GM18909 (cell line): ENCODE results near the gene ADCY3.
"Not testable (repeated sequence)": the region's sequence is repeated elsewhere in the genome, so short reads cannot be mapped to it uniquely, and the experiment has no call there.

Experiments
- ATAC-seq: cut with Tn5 transposase; IDR thresholded peaks from one replicate; pipeline ENCODE4 v1.9.1; 2021; ENCODE audit warnings: mild to moderate bottlenecking; ENCODE audit not compliant: unreplicated experiment, poor library complexity

Gene ADCY3

GRCh38 chr2:24853996-24854395 is 66.0 kb downstream of the ADCY3 start:
- no peak for ATAC-seq

DNA sequence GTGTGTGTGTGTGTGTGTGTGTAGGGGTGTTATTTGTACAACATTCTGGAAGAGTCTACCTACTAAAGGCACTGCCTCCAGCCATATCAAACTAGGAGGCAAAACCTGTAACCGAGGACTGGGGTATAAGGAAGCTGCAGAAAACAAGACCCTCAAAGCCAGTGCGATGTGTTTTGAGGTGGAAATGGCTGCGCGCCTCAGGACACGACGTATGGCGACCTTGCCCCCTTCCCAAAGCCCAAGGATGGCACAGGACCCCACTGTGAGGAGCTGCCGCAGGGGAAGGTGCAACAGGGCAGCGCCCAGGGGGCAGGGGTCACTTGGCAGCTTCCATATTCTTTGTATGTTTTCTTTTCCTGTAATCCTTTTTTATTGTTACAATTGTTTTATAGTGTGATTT is 67.0 kb downstream of the ADCY3 start:
- no peak for ATAC-seq

GRCh38 chr2:24852431-24853020 is 67.5 kb downstream of the ADCY3 start:
- no peak for ATAC-seq

GRCh38 chr2:24852026-24852425 is 68.0 kb downstream of the ADCY3 start:
- ATAC-seq: no peak

GRCh38 chr2:24850944-24851343 is 69.1 kb downstream of the ADCY3 start:
- ATAC-seq: no peak

DNA sequence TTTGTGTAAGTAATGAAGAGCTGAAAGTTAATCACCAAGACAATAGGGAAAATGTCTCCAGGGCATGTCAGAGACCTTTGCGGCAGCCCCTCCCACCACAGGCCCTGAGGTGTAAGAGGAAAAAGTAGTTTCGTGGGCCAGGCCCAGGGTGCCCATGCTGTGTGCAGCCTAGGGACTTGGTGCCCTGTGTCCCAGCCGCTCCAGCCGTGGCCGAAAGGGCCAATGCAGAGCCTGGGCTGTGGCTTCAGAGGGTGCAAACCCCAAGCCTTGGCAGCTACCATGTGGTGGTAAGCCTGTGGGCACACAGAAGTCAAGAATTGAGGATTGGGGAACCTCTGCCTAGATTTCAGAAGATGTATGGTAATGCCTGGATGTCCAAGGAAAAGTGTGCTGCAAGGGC is 74.3 kb downstream of the ADCY3 start:
- ATAC-seq: no peak

DNA sequence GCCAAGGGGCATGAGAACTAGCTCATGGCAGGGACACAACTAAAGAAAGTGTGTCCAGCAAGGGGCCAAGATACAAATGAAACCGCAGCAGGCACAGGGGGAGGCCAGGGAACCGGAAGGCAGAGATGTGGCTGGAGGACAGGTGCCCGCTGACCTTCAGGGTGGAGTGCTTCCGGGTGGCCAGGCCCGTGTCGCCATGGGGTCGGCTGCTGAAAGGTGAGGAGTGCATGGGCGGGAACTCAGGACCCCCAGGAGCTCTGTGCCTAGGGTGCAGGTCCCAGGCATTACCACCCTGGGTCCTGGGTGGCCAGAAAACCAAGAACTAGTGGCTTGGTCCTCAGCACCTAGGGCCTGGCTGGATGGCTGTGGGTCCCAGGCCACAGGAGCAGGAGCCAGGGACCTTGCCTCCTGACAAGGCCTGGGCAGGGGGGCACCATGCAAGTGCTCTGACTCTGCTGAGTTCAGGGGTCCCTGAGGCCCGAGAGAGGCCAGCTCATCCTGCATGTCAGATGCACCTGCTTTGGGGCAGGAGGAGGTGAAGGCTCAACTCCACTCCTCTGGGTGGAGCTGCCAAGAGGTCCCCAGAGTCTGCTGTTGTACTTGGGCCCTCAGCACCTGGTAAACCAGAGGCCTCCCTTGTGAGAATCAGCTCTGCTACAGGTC is 75.9 kb downstream of the ADCY3 start:
- no peak for ATAC-seq

DNA sequence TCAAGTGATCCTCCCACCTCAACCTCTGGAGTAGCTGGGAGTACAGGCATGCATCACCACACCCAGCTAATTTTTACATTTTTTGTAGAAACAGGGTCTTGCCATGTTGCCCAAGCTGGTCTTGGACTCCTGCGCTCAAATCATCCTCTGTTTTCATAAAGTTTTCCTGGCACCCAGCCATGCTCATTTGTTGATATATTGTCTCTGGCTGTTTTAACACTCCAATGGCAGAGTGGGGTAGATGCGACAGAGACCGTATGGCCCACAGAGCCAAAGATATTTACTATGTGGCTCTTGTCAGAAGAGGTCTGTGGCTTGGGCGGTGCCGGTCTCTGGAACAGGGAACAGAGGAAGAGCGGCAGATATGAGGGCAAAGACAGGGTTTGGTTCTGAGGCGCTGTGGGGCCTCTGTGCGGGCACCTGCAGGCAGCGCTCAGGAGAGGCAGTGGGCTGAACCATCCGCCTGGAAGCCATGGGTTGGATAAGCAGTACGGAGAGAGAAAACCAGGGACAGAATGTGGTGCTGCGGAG is 76.6 kb downstream of the ADCY3 start:
- ATAC-seq: no peak

- no peak for ATAC-seq
Measured at GRCh38 chr2:24842081-24843050, 77.7 kb downstream of the ADCY3 start.

DNA sequence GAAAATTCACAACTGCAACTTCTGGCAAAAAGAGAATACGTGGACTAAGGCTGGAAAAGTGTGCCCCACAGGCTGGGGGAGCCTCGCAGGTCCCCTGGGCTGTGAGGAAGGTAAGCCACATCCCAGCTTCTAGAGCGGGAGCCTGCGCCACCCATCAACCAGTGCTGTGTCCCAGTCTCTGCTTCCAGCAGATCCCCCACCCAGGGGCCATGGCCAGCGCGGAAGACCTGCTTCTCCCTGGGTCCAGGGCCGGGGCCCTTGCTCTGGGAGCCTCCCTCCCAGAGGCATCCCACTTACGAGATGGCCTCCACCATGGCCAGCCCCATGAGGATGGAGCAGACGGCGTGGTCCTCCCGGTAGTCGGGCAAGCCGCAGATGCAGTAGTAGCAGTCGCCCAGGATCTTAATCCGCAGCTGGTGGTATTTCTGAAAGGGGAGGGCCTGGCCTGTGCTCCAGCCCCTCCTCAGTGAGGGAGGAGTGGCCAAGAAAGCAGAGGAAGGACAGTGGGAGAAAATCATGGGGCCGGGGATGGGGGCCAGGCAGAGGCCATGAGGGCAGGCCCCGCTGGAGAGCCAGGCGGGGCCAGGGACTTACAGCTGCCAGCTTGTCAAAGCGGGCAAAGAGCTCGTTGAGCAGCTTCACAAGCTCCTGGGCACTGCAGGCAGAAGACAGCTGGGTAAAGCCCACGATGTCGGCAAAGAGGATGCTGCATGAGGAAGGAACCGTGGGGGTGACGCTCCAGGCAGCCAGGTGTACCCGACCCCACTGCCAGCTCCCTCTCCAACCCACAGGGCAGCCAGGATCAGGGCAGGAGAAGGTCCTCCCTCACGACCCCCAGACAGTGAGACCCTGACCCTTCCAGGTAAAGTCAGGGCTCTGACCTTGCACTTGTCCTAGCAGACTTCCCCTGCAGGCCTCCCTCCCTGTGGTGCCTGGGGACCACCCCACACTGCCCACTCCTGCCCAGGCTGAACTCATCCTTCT is 78.8 kb downstream of the ADCY3 start:
- ATAC-seq: no peak

GRCh38 chr2:24840164-24840869 is 79.7 kb downstream of the ADCY3 start:
- no peak for ATAC-seq

- ATAC-seq: no peak
Measured at GRCh38 chr2:24839729-24840128, 80.3 kb downstream of the ADCY3 start.

DNA sequence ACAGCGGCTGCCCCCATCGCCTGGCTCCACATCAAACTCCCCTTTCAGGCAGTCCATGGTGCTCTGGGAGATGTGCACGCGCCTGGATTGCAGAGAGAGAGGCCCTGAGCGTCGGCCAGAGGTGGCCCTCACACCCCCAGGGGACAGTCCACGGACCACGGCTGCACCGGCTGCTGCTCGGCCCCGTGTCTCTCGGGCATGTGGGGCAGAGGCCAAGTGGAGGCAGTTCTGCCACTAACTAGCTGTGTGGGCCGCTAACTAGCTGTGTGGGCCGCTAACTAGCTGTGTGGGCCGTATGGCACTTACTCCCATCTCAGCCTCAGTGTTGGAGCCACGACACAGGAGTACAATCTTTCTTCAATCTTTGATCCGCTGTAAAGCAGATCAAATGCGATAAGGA is 81.5 kb downstream of the ADCY3 start:
- no peak for ATAC-seq

GRCh38 chr2:24837996-24838513 is 82.0 kb downstream of the ADCY3 start:
- no peak for ATAC-seq

- no peak for ATAC-seq
Measured at GRCh38 chr2:24836706-24837105, 83.3 kb downstream of the ADCY3 start.

GRCh38 chr2:24836206-24836605 is 83.8 kb downstream of the ADCY3 start:
- ATAC-seq: no peak

- ATAC-seq: not testable (repeated sequence)
Measured at GRCh38 chr2:24835411-24835810, 84.6 kb downstream of the ADCY3 start.

DNA sequence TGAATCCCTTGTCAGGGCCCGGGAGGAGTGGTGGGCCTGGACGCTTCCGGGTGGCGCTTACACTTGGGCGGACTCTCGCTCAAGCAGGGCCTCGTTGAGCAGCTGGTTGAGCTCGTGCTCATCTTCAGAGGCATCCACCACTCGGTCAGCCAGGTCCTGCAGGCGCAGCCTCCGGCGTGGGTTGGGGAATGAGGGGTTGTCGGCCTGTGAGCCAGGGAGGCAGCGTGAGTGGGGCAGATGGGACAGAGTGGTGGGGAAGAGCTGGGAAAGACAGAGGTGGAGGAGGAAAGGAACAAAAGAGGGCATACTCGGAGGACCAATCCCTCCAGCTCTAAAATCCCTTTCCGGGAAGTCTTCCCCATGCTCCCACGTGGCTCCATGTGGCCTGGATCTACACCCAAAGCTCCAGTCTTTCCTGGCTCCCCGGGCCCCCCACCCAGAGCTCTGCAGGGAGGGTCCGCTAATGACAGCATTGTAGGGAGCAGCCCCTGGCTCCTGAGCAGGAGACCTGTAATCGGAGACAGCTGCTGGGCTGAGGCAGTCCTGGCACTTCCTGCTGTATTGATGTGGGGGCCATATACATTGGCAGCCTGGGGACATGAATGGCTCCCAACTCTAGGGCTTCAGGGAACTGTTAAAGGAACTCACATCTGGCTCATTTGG is 85.2 kb downstream of the ADCY3 start:
- ATAC-seq: no peak
